HK-2 (cell line): Measurements from ENCODE around the gene ETDB.
"Not testable (repeated sequence)": the region's sequence is repeated elsewhere in the genome, so short reads cannot be mapped to it uniquely, and the experiment has no call there.

ENCODE experiments used
- DNase-seq: peaks from one replicate; pipeline ENCODE4 v3.0.0-alpha.2; 2018; ENCODE audit not compliant: unreplicated experiment

The ETDB gene

DNA sequence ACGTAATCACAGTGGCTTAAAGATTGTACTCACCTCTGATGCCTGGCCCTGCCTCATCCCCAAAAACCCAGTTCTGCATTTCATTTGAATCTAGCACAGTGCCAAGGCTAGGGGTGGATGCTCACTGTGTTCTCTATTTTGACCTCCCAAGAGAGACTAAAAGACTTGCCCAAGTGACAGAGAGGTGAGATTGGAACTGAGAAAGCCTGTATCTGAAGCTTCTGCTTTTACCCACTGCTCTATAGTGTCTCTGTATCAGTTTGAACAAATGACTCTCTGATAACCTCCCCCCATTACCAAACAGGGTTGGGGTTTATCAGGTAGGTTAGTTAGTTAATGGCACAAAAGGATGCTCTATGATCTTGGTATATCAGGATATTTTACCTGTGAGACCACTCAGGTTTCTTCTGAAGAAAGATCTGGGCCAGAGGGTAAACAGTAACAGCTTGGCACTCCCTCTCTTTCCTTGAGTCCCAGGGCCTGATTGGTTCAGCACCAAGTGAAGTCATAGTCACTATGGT is at the start of gene ETDB:
Gene ETDB (minus strand): TSS at position 471 of the 521 bp plus-strand sequence. CDS start 1,265 bp downstream, outside the sequence.
- DNase-seq = not testable (repeated sequence)

DNA sequence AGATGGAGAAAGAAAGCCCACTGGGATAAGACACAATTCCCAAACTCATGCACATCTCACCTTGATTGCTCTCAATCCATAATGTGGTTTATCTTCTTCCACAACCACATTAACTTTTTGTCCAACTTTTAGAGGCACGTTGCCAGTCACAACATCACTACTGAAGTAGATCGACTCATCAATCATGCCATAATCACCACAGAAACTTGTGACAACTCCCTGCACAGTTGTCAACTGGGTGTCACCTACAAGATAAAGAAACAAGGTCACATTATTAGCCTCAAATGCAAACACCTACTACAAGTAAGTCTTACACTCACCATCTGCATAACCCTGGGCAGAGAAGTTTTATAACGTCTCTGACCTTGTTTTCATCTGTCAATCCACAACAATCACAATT is 49.2 kb upstream of the ETDB start:
- not testable (repeated sequence) for DNase-seq

GRCh38 chrX:135168486-135168885 is 48.2 kb upstream of the ETDB start:
- DNase-seq = no peak

DNA sequence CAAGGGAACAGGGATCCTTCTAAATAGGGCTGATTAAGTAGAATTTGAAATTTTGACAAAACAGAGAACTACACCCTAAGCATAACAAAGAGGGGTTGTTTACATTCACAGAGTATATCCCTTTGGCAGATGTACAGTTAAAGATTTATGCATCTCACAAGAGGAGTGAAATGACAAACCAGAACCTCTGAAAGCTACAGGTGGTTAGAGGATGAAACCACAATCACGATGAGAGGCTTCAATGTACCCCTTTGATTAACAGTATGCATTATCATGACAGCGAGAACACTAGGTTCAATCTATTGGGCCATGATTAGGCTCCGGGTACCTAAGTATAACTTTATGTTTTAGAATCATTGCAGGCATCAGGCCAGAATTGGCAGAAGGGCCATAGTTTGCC is 34.4 kb upstream of the ETDB start:
- DNase-seq = not testable (repeated sequence)

DNA sequence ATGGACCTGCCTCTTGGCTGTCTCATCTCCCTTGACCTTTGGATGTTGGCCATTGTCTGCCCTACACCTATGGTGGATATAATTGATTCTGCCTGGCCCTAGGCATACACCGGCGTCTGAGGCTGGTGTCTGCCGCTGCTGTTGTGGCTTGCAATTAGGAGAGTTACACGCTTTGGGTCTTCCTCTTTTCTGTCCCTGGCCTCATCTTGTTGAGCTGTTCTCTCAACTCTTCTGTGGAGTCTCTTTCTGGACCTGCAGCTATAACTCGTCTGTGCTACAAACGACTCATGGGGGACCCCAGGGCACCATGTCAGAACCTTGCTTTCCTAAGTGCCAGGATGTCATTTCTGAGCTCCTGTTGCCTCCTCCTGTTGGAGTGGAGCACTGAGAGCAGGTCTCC is 5.8 kb upstream of the ETDB start:
- DNase-seq = not testable (repeated sequence)

GRCh38 chrX:135116064-135116463 is 4.3 kb downstream of the ETDB start:
- not testable (repeated sequence) for DNase-seq

DNA sequence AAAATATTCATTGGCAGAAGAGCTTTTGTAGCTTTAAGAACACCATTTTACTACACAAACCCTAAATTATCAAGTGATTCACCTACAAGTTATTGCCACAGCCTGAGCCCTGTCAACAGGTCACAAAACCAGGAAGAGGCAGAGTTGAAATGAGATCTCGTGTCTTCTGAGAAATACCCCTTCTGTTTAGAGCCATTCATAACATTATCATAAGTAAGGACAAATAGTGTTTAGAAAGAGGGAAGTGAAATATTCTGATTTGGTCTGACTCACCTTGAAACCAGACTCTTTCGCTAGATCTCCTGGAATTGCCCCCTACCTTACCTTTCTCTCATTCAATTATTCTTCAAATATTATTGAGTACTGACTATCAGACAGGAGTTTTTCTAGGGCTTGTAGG is 5.9 kb downstream of the ETDB start:
- no peak for DNase-seq

GRCh38 chrX:135112743-135113142 is 7.6 kb downstream of the ETDB start:
- no peak for DNase-seq

GRCh38 chrX:135112096-135112729 is 8.1 kb downstream of the ETDB start:
- no peak for DNase-seq

DNA sequence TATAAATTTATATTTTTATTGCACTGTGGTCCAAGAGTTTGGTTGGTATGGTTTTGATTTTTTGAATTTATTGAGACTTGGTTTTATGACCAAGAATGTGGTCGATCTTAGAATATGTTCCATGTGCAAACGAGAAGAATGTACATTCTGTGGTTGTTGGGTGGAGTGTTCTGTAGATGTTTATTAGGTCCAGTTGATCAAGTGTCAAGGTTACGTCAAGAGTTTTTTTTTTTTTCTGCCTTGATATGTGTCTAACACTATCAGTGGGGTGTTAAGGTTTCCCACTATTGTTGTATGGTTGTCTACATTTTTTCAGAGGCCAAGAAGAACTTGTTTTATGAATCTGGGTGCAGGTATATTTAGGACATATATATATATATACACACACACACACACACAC is 10.8 kb downstream of the ETDB start:
- no peak for DNase-seq

- no peak for DNase-seq
Observed at GRCh38 chrX:135099493-135099783, 20.9 kb downstream of the ETDB start.

DNA sequence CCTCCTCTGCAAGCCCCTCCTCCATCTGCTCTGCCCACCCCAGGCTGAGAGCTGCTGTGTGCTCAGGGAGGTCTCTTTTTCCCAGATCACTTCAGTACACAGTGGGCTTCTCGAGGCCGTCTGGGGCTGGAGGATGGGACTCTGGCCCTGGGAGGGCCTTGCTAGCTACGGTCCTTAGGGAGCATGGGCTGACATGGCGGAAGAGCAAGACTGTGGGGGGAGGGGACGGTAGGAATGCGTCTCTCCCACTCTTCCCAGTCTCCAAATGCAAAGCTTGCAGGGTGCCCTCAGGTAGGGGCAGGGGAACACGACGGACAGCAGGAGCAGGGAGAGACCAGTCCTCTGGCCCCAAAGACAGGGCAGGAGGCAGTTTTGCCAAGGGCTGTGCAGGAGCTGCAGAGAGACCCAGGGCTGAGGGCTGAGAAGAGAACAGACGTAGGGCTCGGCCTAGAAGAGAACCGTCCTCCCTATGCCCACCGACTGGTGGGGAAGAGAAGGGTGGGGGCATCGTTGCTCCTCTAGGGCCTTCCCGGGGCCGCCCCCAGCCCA is 23.1 kb downstream of the ETDB start:
- not testable (repeated sequence) for DNase-seq

DNA sequence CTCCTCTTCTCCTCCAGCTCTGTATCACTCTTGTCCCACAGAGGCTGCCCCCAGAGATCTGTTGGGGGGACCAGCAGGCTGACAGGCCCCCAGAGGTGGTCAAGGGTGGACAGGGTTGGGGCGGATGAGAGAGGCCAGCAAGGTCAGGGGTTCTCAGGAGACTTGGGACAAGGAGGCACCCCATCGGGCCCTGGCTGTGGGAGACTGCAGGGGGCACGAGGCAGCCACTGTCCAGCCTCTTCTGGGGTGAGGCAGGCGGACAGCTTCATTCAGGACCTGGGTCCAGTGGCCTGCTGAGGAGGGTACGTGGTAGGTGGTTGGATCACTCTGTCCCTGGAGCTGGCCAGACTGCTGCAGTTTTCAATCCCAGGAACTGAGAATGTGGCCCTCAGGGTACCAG is 24.6 kb downstream of the ETDB start:
- no peak for DNase-seq

- DNase-seq = no peak
Observed at GRCh38 chrX:135094726-135095125, 25.6 kb downstream of the ETDB start.

GRCh38 chrX:135089126-135089525 is 31.2 kb downstream of the ETDB start:
- DNase-seq = no peak

DNA sequence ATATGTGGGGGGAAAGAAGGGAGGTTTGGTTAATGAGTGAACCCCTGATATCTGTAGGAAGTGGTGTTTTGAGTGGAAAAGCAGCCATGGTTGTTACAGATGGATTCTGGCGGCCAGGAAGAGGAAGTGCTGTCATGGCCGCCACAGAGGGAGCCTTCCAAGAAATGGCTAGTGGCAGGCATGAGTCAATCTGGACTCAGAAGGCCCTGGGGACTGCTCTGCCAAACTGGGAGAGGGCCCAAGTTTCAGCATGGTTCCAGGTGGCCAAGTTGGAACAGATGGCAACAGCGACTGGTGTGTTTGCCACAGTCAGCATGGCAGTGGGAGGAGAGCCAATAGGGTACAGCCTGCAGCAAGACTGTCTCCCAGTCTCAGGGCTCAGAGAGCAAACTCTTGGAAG is 32.5 kb downstream of the ETDB start:
- no peak for DNase-seq

GRCh38 chrX:135086197-135086854 is 34.0 kb downstream of the ETDB start:
- DNase-seq = no peak

GRCh38 chrX:135081693-135082404 is 38.5 kb downstream of the ETDB start:
- no peak for DNase-seq
